SK-N-SH treated with all-trans-retinoic acid at 6 μM for 48 hours (cell line): ENCODE data around the gene PCDHGB1.
"Not testable (repeated sequence)": the region's sequence is repeated elsewhere in the genome, so short reads cannot be mapped to it uniquely, and the experiment has no call there.

Source experiments
- ATAC-seq: fragments of 200-7000 bp; cut with Tn5 transposase; 3 replicates; pipeline ENCODE4 v1.9.1; 2020; ENCODE audit warnings: mild to moderate bottlenecking, moderate library complexity
- ARNTL ChIP-seq: fragments of 450-650 bp; formaldehyde crosslinking; IDR thresholded peaks from 2 replicates; pipeline ENCODE4 v1.5.0; 2020; ENCODE audit warnings: low read depth, mild to moderate bottlenecking, moderate library complexity, borderline replicate concordance
- BACH2 ChIP-seq: fragments of 250-450 bp; sonication (Bioruptor Pico); IDR thresholded peaks from 2 replicates; pipeline ENCODE4 v1.9.0; 2021; ENCODE audit warnings: mild to moderate bottlenecking, borderline replicate concordance
- CREB5 ChIP-seq: fragments of 250-450 bp; sonication (Bioruptor Pico); IDR thresholded peaks from 2 replicates; pipeline ENCODE4 v1.5.1; 2020; ENCODE audit warnings: low read depth, mild to moderate bottlenecking, moderate library complexity
- CSRNP3 ChIP-seq: fragments of 250-450 bp; sonication (Bioruptor Pico); IDR thresholded peaks from 2 replicates; pipeline ENCODE4 v1.5.1; 2021; ENCODE audit warnings: mild to moderate bottlenecking, moderate library complexity
- ISL1 ChIP-seq: fragments of 250-450 bp; sonication (Bioruptor Pico); IDR thresholded peaks from 2 replicates; pipeline ENCODE4 v2.1.2; 2022; ENCODE audit warnings: mild to moderate bottlenecking, moderate library complexity
- OSR1 ChIP-seq: fragments of 250-450 bp; sonication (Bioruptor Pico); IDR thresholded peaks from 2 replicates; pipeline ENCODE4 v1.8.0; 2022; ENCODE audit warnings: moderate library complexity, mild to moderate bottlenecking, inconsistent platforms
- PATZ1 ChIP-seq: fragments of 250-450 bp; sonication (Bioruptor Pico); IDR thresholded peaks from 2 replicates; pipeline ENCODE4 v1.8.0; 2020; ENCODE audit warnings: mild to moderate bottlenecking, moderate library complexity, borderline replicate concordance
- POU6F1 ChIP-seq: fragments of 250-450 bp; sonication (Bioruptor Pico); IDR thresholded peaks from 2 replicates; pipeline ENCODE4 v1.8.0; 2021; ENCODE audit warnings: low read depth, mild to moderate bottlenecking, moderate library complexity, borderline replicate concordance
- PPARA ChIP-seq: fragments of 250-450 bp; sonication (Bioruptor Pico); IDR thresholded peaks from 2 replicates; pipeline ENCODE4 v1.5.0; 2020; ENCODE audit warnings: mild to moderate bottlenecking, borderline replicate concordance
- RARB ChIP-seq: fragments of 250-450 bp; sonication (Bioruptor Pico); IDR thresholded peaks from 2 replicates; pipeline ENCODE4 v1.8.0; 2021; ENCODE audit warnings: mild to moderate bottlenecking, moderate library complexity
- TOX ChIP-seq: fragments of 250-450 bp; sonication (Bioruptor Pico); IDR thresholded peaks from 2 replicates; pipeline ENCODE4 v1.8.0; 2021; ENCODE audit warnings: mild to moderate bottlenecking, moderate library complexity, borderline replicate concordance
- TSHZ2 ChIP-seq: fragments of 250-450 bp; sonication (Bioruptor Pico); IDR thresholded peaks from 2 replicates; pipeline ENCODE4 v1.5.0; 2020; ENCODE audit warnings: mild to moderate bottlenecking, moderate library complexity
- ZC3H10 ChIP-seq: fragments of 250-450 bp; sonication (Bioruptor Pico); IDR thresholded peaks from 2 replicates; pipeline ENCODE4 v1.5.1; 2021; ENCODE audit warnings: mild to moderate bottlenecking, moderate library complexity
- ZFP30 ChIP-seq: fragments of 450-650 bp; formaldehyde crosslinking; IDR thresholded peaks from 2 replicates; pipeline ENCODE4 v1.5.0; 2022; ENCODE audit warnings: mild to moderate bottlenecking, moderate library complexity
- ZNF565 ChIP-seq: fragments of 450-650 bp; formaldehyde crosslinking; conservative IDR thresholded peaks from 2 replicates; pipeline ENCODE4 v1.5.0; 2020; ENCODE audit warnings: low read depth, mild to moderate bottlenecking, moderate library complexity
- ZNF70 ChIP-seq: fragments of 450-650 bp; formaldehyde crosslinking; IDR thresholded peaks from 2 replicates; pipeline ENCODE4 v1.5.0; 2020; ENCODE audit warnings: mild to moderate bottlenecking, moderate library complexity
- ZNF8 ChIP-seq: fragments of 450-650 bp; formaldehyde crosslinking; IDR thresholded peaks from 2 replicates; pipeline ENCODE4 v1.5.0; 2020; ENCODE audit warnings: mild to moderate bottlenecking, moderate library complexity

The PCDHGB1 gene

GRCh38 chr5:141384471-141385267 is 34.8 kb downstream of the PCDHGB1 start:
- no peak for ATAC-seq
- no peak for TF ChIP-seq TOX (CRISPR knock-in tag)
- no peak for TF ChIP-seq TSHZ2 (CRISPR knock-in tag)
- no peak for TF ChIP-seq PPARA (CRISPR knock-in tag)
- no peak for TF ChIP-seq ARNTL (CRISPR knock-in tag)
- TF ChIP-seq RARB = no peak
- TF ChIP-seq ISL1 (CRISPR knock-in tag) = no peak
- no peak for TF ChIP-seq CSRNP3 (CRISPR knock-in tag)
- TF ChIP-seq OSR1 (CRISPR knock-in tag) = no peak
- no peak for TF ChIP-seq ZFP30 (CRISPR knock-in tag)
- TF ChIP-seq BACH2 (CRISPR knock-in tag) = no peak
- no peak for TF ChIP-seq ZNF565 (CRISPR knock-in tag)
- no peak for TF ChIP-seq ZNF70 (CRISPR knock-in tag)
- TF ChIP-seq, all 23 proteins: peak for 0

GRCh38 chr5:141387557-141388311 is 37.8 kb downstream of the PCDHGB1 start, which contains the start of gene PCDHGB4:
TSS of gene PCDHGB4 (plus strand) at chr5:141387698. CDS start at chr5:141387885, 187 bp downstream.
- ATAC-seq = not testable (repeated sequence)

- ATAC-seq = no peak
- TF ChIP-seq BACH2 (CRISPR knock-in tag) = no peak
- TF ChIP-seq PATZ1 (CRISPR knock-in tag) = no peak
- TF ChIP-seq OSR1 (CRISPR knock-in tag) = no peak
- TF ChIP-seq, all 23 proteins: peak for 0
Observed at GRCh38 chr5:141388661-141389060, 38.8 kb downstream of the PCDHGB1 start.

- no peak for ATAC-seq
- TF ChIP-seq CREB5 (no peak), CSRNP3 (CRISPR knock-in tag) (no peak), POU6F1 (CRISPR knock-in tag) (no peak), ZC3H10 (CRISPR knock-in tag) (no peak), ZNF8 (no peak), BACH2 (CRISPR knock-in tag) (no peak), ZNF565 (CRISPR knock-in tag) (no peak), ZFP30 (CRISPR knock-in tag) (no peak), RARB (no peak), PPARA (CRISPR knock-in tag) (no peak), TOX (CRISPR knock-in tag) (no peak)
Observed at GRCh38 chr5:141389153-141390042, 39.5 kb downstream of the PCDHGB1 start.
